NT2/D1 (cell line): ENCODE data around the gene NBAS.

Source experiments
- DNase-seq: peaks from one replicate; pipeline ENCODE4 v3.0.0-alpha.2; 2011; ENCODE audit warnings: low read depth, low spot score
- H3K27me3 ChIP-seq: 2 replicates; pipeline ENCODE4 v1.6.0; 2011; ENCODE audit warnings: mild to moderate bottlenecking; ENCODE audit not compliant: insufficient read length, insufficient read depth
- H3K36me3 ChIP-seq: 2 replicates; pipeline ENCODE4 v1.6.1; 2011; ENCODE audit warnings: mild to moderate bottlenecking, low read length, mixed read lengths; ENCODE audit not compliant: insufficient read depth, insufficient read length
- H3K4me1 ChIP-seq: 2 replicates; pipeline ENCODE4 v1.5.1; 2011; ENCODE audit not compliant: insufficient read depth, insufficient read length
- H3K4me3 ChIP-seq: 2 replicates; pipeline ENCODE4 v1.5.1; 2011; ENCODE audit warnings: low read depth; ENCODE audit not compliant: insufficient read length
- H3K9ac ChIP-seq: 2 replicates; pipeline ENCODE4 v1.6.0; 2011; ENCODE audit warnings: low read depth; ENCODE audit not compliant: insufficient read length
- H3K9me3 ChIP-seq: 2 replicates; pipeline ENCODE4 v1.5.1; 2011; ENCODE audit warnings: mild to moderate bottlenecking, low read length; ENCODE audit not compliant: insufficient read depth
- SUZ12 ChIP-seq: IDR thresholded peaks from 2 replicates; pipeline ENCODE4 v1.6.1; 2011; ENCODE audit not compliant: insufficient read length, insufficient read depth; ENCODE audit errors: extremely low read depth
- YY1 ChIP-seq: IDR thresholded peaks from 2 replicates; pipeline ENCODE4 v1.6.1; 2011; ENCODE audit not compliant: insufficient read length, insufficient read depth
- ZNF274 ChIP-seq: IDR thresholded peaks from 2 replicates; pipeline ENCODE4 v1.6.1; 2011; ENCODE audit warnings: mild to moderate bottlenecking, low read depth, low read length

The NBAS gene

DNA sequence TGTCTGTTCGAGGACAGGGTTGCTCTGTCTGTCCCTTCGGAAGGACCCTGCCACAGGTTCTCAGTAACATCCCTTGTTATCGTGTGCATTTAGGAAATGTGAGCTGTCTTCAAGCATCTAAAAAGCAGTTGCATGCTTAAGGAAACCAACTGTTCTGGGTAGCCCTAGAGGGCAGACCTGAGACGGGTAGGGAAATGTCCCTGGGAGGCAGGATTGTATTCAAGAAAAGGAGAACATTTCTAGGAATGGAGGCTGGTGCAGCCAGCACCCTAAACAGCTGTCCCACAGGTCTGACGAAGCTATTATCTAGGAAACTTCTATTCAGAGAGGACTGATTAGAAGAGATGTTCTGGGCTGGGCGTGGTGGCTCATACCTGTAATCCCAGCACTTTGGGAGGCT lies 414.2 kb downstream of the NBAS start:
- H3K9me3 ChIP-seq: no peaks in the 10 kb centered on the region
- H3K27me3 ChIP-seq: no peaks in the 10 kb centered on the region
- H3K4me1 ChIP-seq: no peaks in the 10 kb centered on the region
- TF ChIP-seq ZNF274 (no peak), YY1 (no peak), SUZ12 (no peak)
- no peak overlapping the region for H3K4me3 ChIP-seq
- no peak overlapping the region for H3K9ac ChIP-seq
- no peak for DNase-seq
- H3K36me3 ChIP-seq: no peaks in the 10 kb centered on the region

- no peak overlapping the region for H3K4me3 ChIP-seq
- H3K4me1 ChIP-seq: no peaks in the 10 kb centered on the region
- no peak overlapping the region for H3K9ac ChIP-seq
- no peak for DNase-seq
- H3K9me3 ChIP-seq: no peaks in the 10 kb centered on the region
- TF ChIP-seq SUZ12 (no peak), YY1 (no peak), ZNF274 (no peak)
- H3K36me3 ChIP-seq: no peaks in the 10 kb centered on the region
- H3K27me3 ChIP-seq: no peaks in the 10 kb centered on the region
Observed at GRCh38 chr2:15145919-15146318, 415.2 kb downstream of the NBAS start.

GRCh38 chr2:15145046-15145817 lies 415.9 kb downstream of the NBAS start:
- TF ChIP-seq SUZ12 (no peak), YY1 (no peak)
- DNase-seq: no peak
- H3K4me3 ChIP-seq: no peak overlapping the region

GRCh38 chr2:15142069-15142689 lies 419.0 kb downstream of the NBAS start:
- Histone ChIP-seq H3K36me3 (no peaks in the 10 kb centered on the region), H3K9ac (no peak overlapping the region), H3K9me3 (no peaks in the 10 kb centered on the region), H3K4me3 (no peak overlapping the region), H3K4me1 (no peaks in the 10 kb centered on the region), H3K27me3 (no peaks in the 10 kb centered on the region)
- no peak for TF ChIP-seq ZNF274
- TF ChIP-seq YY1: no peak
- TF ChIP-seq SUZ12: no peak
- DNase-seq: no peak

More at GRCh38 chr2:15145046-15145817, 415.9 kb downstream of the NBAS start:
- no peak overlapping the region for H3K9ac ChIP-seq
- H3K9me3 ChIP-seq: no peaks in the 10 kb centered on the region
- H3K36me3 ChIP-seq: no peaks in the 10 kb centered on the region
- H3K4me1 ChIP-seq: no peaks in the 10 kb centered on the region
- no peaks in the 10 kb centered on the region for H3K27me3 ChIP-seq

- no peak overlapping the region for H3K9ac ChIP-seq
- no peak overlapping the region for H3K4me3 ChIP-seq
- no peaks in the 10 kb centered on the region for H3K36me3 ChIP-seq
- TF ChIP-seq YY1 (no peak), ZNF274 (no peak), SUZ12 (no peak)
- H3K4me1 ChIP-seq: no peaks in the 10 kb centered on the region
- no peaks in the 10 kb centered on the region for H3K27me3 ChIP-seq
- DNase-seq: no peak
- H3K9me3 ChIP-seq: no peaks in the 10 kb centered on the region
Observed at GRCh38 chr2:15141211-15141610, 419.9 kb downstream of the NBAS start.

DNA sequence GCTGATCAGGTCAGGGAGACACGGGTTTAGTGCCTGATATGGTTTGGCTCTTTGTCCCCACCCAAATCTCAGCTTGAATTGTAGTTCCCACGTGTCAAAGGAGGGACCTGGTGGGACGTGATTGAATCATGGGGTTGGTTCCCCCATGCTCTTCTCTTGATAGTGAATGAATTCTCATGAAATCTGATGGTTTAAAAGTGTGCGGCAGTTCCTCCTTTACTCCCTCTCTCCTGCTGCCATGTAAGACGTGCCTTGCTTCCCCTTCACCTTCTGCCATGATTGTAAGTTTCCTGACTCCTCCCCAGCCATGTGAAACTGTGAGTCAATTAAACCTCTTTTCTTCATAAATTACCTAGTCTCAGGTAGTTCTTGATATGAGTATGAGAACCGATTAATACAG lies 424.5 kb downstream of the NBAS start:
- no peak overlapping the region for H3K4me3 ChIP-seq

DNA sequence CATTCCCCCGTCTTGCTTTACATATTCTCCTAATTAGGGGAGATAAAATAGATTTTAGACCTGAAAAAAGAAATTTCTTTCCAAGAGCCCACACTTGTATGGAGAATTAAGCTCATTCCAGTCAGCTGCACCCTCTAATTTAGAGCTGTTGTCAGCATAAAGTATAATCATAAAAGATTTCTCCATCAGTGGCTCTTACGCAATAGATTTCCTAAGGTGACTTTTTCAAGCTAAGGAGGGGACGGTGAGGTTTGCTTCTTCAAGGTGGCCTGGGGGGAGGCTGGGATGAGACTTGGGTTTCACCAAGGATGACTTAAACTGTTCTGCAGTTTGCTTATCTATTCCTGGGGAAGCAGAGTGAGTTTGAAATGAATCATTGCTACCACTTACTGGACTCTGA lies 426.2 kb downstream of the NBAS start:
- TF ChIP-seq YY1: no peak
- no peak for TF ChIP-seq ZNF274
- TF ChIP-seq SUZ12: no peak
- Histone ChIP-seq H3K36me3 (no peaks in the 10 kb centered on the region), H3K9ac (no peak overlapping the region), H3K4me1 (no peaks in the 10 kb centered on the region), H3K9me3 (no peaks in the 10 kb centered on the region), H3K27me3 (no peaks in the 10 kb centered on the region), H3K4me3 (no peak overlapping the region)
- no peak for DNase-seq

More for the DNA sequence above, 424.5 kb downstream of the NBAS start:
- TF ChIP-seq SUZ12: no peak
- TF ChIP-seq YY1: no peak
- no peak for TF ChIP-seq ZNF274
- H3K4me1 ChIP-seq: no peaks in the 10 kb centered on the region
- no peaks in the 10 kb centered on the region for H3K36me3 ChIP-seq
- no peak for DNase-seq
- no peaks in the 10 kb centered on the region for H3K9me3 ChIP-seq
- no peak overlapping the region for H3K9ac ChIP-seq
- H3K27me3 ChIP-seq: no peaks in the 10 kb centered on the region
